Glutamatergic neuron (in vitro differentiated cells): ENCODE results near the gene KDM3B. TPM values are rescaled to one million over a fixed set of nuclear protein-coding genes. Genes with fewer than 3 reads are reported as not detected.
"Not testable (repeated sequence)": the region's sequence is repeated elsewhere in the genome, so short reads cannot be mapped to it uniquely, and the experiment has no call there.

Experiments
- DNase-seq: peaks from one replicate; pipeline ENCODE4 v3.0.0; 2022
- H3K27ac Mint-ChIP-seq: one replicate; pipeline ENCODE4 v1.8.0; 2020; ENCODE audit warnings: mild to moderate bottlenecking, mixed read lengths, inconsistent platforms; ENCODE audit not compliant: unreplicated experiment
- H3K27me3 Mint-ChIP-seq: one replicate; pipeline ENCODE4 v1.8.0; 2020; ENCODE audit warnings: mild to moderate bottlenecking, moderate library complexity, mixed read lengths, inconsistent platforms; ENCODE audit not compliant: unreplicated experiment
- H3K36me3 Mint-ChIP-seq: one replicate; pipeline ENCODE4 v1.8.0; 2020; ENCODE audit warnings: mild to moderate bottlenecking, mixed read lengths, inconsistent platforms; ENCODE audit not compliant: unreplicated experiment
- H3K4me1 Mint-ChIP-seq: one replicate; pipeline ENCODE4 v1.8.0; 2020; ENCODE audit warnings: mild to moderate bottlenecking, low read depth, mixed read lengths, inconsistent platforms; ENCODE audit not compliant: unreplicated experiment
- H3K4me3 Mint-ChIP-seq: one replicate; pipeline ENCODE4 v1.8.0; 2020; ENCODE audit warnings: mild to moderate bottlenecking, mixed read lengths, inconsistent platforms; ENCODE audit not compliant: unreplicated experiment
- H3K9me3 Mint-ChIP-seq: one replicate; pipeline ENCODE4 v1.8.0; 2020; ENCODE audit warnings: mild to moderate bottlenecking, moderate library complexity, mixed read lengths, inconsistent platforms; ENCODE audit not compliant: unreplicated experiment
- CTCF ChIP-seq: fragments of 200-600 bp; sonication (generic); IDR thresholded peaks from one replicate; pipeline ENCODE4 v1.5.0; 2021; ENCODE audit not compliant: partially characterized antibody, unreplicated experiment
- total RNA-seq: library from RNA; stranded (reverse); fragmentation: NEBNext Ultra II Directional; extraction: Animal tissue kit (Norgen Biotek cat#: 25700); gene quantifications from one replicate; pipeline ENCODE4 v1.2.1, GENCODE V29; 2021; ENCODE audit not compliant: unreplicated experiment

Gene KDM3B
- total RNA-seq, 1 donor from 2014 or later, result 98.5 TPM

- Mint-ChIP-seq H3K4me3 (no peak overlapping the region), H3K36me3 (peaks cover 5% of the 10 kb centered on the region), H3K27ac (no peak overlapping the region), H3K4me1 (no peaks in the 10 kb centered on the region), H3K27me3 (peaks cover 13% of the 10 kb centered on the region), H3K9me3 (peaks cover 5% of the 10 kb centered on the region)
- no peak for DNase-seq
- no peak for TF ChIP-seq CTCF
Measured at GRCh38 chr5:138469540-138470321, 117.2 kb downstream of the KDM3B start.

- no peak overlapping the region for H3K27ac Mint-ChIP-seq
- H3K4me3 Mint-ChIP-seq, result no peak overlapping the region
- H3K36me3 Mint-ChIP-seq, result peaks cover 9% of the 10 kb centered on the region
- no peaks in the 10 kb centered on the region for H3K4me1 Mint-ChIP-seq
- no peak for DNase-seq
- H3K9me3 Mint-ChIP-seq, result peaks cover 5% of the 10 kb centered on the region
- TF ChIP-seq CTCF, result no peak
- peaks cover 15% of the 10 kb centered on the region for H3K27me3 Mint-ChIP-seq
Measured at GRCh38 chr5:138470322-138471051, 118.0 kb downstream of the KDM3B start.

GRCh38 chr5:138471052-138471361, 118.5 kb downstream of the KDM3B start:
- H3K36me3 Mint-ChIP-seq, result peaks cover 11% of the 10 kb centered on the region
- peaks cover 5% of the 10 kb centered on the region for H3K9me3 Mint-ChIP-seq
- no peak overlapping the region for H3K4me3 Mint-ChIP-seq
- H3K4me1 Mint-ChIP-seq, result no peaks in the 10 kb centered on the region
- peaks cover 15% of the 10 kb centered on the region for H3K27me3 Mint-ChIP-seq
- no peak for TF ChIP-seq CTCF
- no peak for DNase-seq
- H3K27ac Mint-ChIP-seq, result no peak overlapping the region

GRCh38 chr5:138472353-138472752, 119.9 kb downstream of the KDM3B start:
- no peak for TF ChIP-seq CTCF
- Mint-ChIP-seq H3K27me3 (peaks cover 7% of the 10 kb centered on the region), H3K4me1 (no peaks in the 10 kb centered on the region), H3K27ac (no peak overlapping the region), H3K4me3 (no peak overlapping the region), H3K36me3 (peaks cover 11% of the 10 kb centered on the region), H3K9me3 (peaks cover 4% of the 10 kb centered on the region)
- DNase-seq, result no peak

GRCh38 chr5:138473151-138473550, 120.7 kb downstream of the KDM3B start:
- not testable (repeated sequence) for H3K27ac Mint-ChIP-seq, DNase-seq, H3K4me3 Mint-ChIP-seq, H3K9me3 Mint-ChIP-seq, H3K36me3 Mint-ChIP-seq, H3K27me3 Mint-ChIP-seq, H3K4me1 Mint-ChIP-seq
